Measurements from ENCODE around the gene RAPGEF2.
"Not testable (repeated sequence)": the region's sequence is repeated elsewhere in the genome, so short reads cannot be mapped to it uniquely, and the experiment has no call there.

Gene RAPGEF2, protein sequence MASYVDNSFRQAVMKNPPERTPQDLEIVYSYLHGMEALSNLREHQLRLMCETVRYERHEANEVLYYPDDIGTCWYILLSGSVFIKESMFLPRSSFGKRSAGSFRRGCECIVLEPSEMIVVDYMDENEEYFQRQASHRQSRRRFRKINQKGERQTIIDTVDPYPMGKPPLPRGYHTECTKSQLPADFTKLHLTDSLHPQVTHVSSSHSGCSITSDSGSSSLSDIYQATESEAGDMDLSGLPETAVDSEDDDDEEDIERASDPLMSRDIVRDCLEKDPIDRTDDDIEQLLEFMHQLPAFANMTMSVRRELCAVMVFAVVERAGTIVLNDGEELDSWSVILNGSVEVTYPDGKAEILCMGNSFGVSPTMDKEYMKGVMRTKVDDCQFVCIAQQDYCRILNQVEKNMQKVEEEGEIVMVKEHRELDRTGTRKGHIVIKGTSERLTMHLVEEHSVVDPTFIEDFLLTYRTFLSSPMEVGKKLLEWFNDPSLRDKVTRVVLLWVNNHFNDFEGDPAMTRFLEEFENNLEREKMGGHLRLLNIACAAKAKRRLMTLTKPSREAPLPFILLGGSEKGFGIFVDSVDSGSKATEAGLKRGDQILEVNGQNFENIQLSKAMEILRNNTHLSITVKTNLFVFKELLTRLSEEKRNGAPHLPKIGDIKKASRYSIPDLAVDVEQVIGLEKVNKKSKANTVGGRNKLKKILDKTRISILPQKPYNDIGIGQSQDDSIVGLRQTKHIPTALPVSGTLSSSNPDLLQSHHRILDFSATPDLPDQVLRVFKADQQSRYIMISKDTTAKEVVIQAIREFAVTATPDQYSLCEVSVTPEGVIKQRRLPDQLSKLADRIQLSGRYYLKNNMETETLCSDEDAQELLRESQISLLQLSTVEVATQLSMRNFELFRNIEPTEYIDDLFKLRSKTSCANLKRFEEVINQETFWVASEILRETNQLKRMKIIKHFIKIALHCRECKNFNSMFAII (N-terminal part only)

DNA sequence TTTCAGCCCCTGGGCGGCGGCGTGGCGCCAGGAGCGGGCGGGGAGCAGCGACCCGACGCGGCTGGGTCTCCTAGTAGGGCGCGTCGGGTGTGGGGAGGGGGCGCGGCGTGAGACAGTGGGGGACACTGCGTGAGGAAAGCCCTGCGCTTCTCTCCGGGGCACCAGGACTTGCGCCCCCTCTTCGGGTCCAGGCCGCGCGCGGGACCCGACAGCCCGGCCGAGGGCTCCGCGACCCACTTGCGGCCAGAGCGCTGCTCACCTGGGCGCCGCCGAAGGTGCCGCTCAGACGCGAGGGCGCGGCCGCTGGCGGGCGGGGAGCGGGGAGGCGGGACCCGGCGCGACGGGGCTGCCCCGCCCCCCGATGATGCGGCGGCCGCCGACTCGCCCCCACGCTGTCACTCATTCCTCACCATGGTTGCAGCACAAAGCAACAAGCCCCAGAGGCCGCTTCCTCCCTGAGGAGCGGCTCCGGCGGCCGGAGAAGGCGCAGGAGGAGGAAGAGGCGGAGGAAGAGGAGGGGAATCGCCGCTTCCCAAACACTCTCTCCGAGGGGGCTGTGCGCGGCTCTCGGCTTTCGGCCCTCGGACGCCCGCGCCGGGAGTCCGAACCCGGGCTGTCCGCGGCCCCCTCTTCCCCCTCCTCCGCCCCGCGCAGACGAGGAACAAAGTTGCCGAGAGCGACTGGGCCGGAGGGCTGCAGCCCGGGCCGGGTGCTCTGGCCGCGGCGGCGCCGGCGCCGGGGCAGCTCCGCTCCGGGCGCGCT lies at the start of gene RAPGEF2:
RAPGEF2 (plus strand) TSS at position 458 of the 762 bp plus-strand sequence. CDS start 1,084 bp downstream, outside the sequence.
- DNase-seq, result peak; percentile 55

DNA sequence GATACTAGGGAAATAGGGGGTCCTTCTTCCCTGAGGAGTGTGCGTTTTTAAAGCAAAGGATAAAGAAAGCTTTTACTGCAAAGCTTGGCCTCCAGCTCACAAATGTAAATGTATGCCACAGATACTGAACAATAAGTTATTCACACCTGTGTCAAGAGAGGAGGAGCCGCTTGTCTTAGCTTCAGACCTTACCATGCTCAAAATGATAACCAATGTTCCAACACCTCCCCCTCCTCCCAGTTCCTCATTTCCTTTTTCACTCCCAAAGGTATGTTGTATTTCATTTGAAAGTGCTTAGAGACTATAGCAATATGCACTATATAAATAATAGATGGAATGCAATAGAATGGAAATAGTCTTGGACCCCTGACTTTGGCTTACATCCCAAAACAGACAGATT lies 47.0 kb upstream of the RAPGEF2 start:
- no peak for DNase-seq

DNA sequence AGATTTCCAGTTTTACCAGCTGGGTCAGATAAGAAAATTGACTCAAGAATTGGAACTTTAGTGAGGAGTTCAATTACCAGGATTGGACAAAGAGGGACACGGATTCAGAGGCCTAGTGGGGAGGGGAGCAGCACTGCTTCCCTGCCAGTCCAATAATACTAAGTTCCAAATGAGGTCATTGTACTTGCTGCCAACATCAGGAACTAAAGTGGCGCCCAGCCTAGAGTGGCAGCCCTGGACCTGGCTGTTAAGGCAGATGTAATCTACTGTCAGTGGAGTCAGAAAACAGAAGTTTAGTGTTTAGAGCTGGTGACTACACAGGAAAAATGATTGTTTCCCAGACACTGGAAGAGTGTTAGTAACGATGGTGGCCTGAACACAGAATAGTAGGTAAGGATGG lies 42.7 kb upstream of the RAPGEF2 start:
- no peak for DNase-seq

DNA sequence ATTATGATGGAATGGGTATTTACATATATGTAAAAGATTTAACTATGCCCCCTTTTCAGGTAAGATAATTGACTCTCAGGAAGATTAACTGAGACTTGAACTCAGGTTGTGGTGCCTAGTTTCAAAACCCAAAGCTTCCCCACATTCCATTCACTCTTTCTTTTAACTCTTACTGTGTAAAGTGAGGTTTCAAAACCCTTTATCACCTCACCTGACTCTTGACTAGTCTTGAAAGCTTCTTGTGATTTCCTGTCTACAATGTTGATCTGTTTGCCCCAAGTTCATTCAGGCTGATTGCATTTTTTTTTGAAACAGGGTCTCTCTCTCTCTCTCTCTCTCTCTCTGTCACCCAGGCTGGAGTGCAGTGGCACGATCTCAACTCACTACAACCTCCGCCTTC lies 40.5 kb upstream of the RAPGEF2 start:
- no peak for DNase-seq

DNA sequence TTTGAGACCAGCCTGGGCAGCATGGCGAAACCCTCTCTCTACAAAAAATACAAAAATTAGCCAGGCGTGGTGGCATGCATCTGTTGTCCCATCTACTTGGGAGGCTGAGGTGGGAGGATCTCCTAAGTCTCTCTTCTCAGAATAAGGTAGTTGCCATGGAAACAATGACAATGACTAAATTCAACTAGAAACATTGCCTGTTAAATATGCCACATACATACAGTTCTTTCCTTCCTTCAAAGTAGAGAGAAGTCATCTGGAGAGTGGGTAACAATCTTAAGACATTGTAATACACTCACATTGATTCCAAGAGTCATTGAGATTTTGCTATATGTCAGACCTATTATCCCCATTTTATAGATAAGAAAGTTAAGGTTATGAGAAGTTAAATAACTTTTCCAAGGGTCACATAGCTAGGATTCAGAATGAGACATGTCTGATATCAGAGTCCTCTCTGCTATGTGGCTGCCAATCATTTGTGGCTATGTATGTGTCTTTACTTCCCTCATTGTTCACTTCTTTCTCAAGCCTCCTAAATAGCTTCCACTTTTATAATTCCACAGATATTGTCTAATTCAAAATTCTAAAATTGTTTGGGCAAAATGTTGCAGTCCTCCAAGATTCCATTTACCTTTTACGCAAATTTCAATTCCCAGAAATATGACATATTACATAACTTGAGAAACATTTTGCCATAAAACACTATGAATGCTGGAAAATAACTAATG lies 37.2 kb upstream of the RAPGEF2 start:
- DNase-seq, result no peak

DNA sequence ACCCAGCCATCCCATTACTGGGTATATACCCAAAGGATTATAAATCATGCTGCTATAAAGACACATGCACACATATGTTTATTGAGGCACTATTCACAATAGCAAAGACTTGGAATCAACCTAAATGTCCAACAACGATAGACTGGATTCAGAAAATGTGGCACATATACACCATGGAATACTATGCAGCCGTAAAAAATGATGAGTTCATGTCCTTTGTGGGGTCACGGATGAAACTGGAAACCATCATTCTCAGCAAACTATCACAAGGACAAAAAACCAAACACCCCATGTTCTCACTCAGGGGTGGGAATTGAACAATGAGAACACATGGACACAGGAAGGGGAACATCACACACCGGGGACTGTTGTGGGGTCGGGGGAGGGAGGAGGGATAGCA lies 34.7 kb upstream of the RAPGEF2 start:
- DNase-seq, result not testable (repeated sequence)

DNA sequence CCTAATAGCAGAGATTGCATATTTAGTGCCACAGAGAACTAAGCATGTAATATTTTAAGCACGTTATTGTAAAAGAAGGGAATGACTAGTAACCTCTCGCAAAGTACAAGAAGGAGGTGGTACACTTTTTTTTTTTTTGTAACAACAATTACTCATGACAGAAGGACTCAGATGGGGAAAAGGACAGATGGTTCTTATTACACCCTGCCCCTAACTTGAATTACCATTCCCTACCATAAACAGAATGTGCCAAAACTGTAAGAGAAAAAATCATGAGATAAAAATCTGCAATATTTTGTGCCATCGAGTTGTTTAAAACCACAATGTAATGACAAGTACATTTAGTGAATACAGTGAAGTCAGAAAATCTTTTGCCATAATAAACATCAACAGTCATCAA lies 33.0 kb upstream of the RAPGEF2 start:
- no peak for DNase-seq

DNA sequence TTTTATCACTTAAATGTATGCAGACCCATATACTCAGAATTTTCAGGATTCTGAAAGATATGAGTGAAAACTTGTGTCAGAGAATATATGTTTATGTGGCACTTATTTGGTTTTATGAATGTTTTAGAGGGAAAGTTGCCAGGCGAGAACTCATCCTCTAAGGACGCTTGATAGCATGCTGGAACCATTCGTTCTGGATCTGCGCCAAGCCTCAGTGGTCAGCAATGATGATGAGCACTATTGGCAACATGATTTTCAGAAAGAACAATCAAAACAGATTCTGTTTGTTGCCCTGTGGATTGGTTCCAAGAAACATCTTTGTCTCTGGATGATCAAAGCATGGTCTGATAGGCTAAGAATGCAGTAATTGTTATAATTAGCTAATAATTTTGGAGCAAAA lies 32.1 kb upstream of the RAPGEF2 start:
- DNase-seq, result no peak

DNA sequence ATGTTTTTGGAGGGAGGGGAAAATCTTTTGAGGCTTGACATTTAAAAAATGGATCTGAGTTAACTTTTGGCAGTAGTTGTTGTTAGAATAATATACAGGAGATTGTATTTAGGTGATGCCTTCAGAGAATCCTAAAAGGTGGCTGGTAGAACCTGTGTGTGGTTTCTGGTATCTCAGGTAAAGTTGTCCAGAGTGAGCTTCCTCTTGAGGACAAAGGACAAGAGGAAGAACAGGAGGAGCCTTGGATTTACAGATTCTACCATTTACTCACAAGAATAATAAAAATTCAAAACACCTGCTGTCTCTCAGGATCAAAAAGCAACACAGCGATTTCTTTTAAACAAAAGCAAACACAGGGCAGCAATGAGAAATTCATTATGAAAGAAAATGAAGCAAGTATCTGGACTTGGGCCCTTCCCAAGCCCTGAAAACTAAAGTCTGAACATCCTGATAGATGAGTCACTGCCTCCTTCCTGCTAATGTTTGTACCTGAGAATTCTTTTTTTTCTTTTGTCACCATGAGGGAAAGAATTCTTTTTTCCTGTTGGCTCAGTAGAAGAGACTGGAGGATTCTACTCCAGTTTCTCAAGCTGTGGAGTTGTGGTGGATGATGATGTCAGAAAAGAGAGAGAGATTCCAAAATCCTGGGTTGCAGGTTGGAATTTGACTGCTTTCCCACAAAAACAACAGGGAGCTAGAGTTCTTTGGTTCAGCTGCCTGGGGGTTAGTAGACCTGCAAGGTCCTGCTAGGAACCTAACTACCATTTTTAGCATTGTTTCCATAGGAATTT lies 31.5 kb upstream of the RAPGEF2 start:
- no peak for DNase-seq

DNA sequence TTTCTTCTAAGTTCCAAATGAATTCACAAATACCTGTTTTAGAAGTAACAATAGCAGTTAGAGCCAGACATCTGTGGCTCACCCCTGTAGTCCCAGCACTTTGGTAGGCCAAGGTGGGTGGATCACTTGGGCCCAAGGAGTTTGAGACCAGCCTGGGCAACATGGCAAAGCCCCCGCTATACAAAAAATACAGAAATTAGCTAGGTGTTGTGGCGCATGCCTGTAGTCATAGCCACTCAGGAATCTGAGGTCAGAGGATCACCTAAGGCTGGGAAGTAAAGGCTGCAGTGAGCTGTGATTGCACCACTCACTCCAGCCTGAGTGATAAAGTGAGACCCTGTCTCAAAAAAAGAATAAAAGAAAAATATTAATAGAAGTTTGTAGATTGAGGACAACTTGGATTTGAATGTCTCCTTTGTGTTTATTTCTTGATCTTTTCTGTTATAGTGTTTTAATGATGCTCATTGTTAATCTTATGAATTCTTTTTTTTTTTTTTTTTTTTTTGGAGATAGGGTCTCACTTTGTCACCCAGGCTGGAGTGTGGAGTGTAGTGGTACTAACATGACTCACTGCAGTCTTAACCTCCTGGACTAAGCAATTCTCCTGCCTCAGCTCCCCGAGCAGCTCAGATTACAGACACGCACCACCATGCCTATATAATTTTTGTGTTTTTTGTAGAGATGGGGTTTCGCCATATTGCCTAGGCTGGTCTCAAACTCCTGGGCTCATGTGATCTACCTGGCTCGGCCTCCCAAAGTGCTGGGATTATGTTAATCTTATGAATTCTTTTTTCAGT lies 30.7 kb upstream of the RAPGEF2 start:
- DNase-seq, result no peak

DNA sequence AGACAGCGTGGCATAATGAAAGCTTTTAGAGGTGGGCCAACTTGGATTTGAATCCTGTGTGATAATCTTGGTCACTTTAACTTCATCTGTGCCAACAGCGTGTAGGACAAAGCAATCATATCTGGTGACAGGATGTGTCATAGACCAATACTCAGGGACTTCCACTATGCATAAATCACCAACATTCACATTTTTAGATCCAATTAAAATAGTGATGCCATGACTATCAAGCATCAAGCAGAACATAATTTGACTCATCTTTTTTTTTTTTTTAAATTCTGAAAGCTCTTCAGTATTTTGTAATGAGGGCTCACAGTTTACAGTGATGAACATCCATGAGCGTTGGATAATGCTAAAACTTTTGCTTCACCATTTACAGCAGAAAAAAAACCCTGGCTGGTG lies 27.3 kb upstream of the RAPGEF2 start:
- DNase-seq, result no peak

DNA sequence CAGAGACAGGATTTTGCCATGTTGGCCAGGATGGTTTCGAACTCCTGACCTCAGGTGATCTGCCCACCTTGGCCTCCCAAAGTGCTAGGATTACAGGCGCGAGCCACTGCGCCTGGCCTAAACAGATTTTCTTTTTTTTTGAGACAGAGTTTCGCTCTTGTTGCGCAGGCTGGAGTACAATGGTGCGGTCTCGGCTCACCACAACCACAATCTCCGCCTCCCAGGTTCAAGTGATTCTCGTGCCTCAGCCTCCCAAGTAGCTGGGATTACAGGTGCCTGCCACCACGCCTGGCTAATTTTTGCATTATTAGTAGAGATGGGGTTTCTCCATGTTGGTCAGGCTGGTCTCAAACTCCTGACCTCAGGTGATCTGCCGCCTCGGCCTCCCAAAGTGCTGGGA lies 25.9 kb upstream of the RAPGEF2 start:
- not testable (repeated sequence) for DNase-seq

DNA sequence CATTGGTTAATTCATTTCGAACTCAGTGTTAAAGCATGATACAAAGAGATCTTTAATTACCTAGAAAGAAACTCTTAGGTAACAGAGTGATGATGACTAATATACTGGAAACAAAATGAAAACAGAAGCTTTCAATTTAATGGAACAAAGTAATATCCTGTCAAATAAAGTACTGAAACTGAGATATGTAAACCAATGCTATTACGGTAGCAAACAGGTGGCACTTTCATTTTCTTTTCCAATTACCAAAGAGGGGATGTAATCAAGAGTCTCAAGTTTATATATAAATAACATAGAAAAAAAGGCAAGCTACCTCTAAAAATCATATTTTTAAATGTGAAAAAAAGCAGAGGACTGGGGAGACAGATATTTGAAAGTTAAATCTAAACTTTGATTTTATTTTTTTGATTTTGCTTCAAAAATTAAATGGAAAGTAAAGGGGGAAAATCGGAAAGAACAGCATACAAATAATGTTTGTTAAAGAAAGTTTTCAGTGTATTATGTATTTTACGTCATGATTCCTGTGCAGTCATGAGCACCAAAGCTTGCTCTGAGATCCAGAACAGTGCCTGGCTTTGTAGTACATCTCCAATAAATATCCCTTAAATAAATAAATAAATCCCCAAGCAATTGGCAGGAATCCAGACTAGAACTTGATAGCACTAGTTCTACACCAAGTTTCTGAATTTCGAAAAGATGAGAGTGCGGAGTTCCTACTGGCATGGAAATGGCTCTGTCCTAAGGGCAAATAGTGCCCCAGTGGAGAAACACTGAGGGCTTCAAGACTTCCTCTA lies 25.0 kb upstream of the RAPGEF2 start:
- no peak for DNase-seq

DNA sequence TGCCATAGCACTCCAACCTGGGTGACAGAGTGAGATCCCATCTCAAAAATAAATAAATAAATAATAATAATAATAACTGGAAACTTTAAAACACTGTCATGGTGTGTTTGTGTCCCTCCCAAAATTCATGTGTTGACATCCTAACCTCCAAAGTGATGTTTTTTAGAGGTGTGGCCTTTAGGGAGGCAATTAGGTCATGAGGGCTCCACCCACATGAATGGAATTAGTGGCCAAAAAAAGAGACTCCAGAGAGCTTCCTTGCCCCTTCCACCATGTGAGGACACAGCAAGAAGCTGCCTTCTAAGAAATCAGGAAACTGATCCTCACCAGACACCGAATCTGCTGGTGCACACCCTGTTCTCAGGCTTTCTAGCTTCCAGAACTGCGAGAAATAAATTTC lies 23.8 kb upstream of the RAPGEF2 start:
- no peak for DNase-seq

DNA sequence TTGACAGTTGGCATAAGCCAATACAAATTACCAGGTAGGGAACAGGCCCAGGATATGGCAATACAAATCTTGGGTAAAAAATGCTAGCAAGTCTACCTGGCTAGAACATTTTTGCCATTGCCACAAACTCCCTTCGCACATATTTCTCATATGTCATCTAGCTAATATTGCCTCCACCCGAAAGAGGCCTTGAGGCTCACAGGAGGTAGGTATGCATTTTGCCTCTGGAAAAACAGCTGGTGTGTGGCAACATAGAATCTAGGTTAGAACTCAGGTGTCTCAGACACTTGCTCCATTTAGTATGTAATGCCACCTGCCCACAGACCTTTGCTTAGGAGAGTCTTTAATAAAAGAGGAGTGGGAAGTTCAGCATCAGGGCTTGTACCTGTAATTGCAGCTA lies 16.3 kb upstream of the RAPGEF2 start:
- no peak for DNase-seq

DNA sequence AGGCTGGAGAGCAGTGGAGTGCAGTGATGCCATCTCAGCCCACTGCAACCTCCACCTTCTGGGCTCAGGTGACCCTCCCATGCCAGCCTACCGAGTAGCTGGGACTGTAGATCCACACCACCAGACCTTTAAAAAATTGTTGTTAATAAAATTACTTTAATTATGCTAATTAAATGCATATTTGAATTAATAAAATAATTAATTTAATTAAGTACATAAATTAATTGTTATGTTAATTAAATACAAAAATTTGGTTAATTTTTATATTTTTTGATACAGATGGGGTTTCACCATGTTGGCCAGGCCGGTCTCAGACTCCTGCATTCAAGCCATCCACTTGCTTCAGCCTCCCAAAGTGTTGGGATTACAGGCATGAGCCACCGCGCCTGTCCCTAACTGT lies 12.6 kb upstream of the RAPGEF2 start:
- no peak for DNase-seq

DNA sequence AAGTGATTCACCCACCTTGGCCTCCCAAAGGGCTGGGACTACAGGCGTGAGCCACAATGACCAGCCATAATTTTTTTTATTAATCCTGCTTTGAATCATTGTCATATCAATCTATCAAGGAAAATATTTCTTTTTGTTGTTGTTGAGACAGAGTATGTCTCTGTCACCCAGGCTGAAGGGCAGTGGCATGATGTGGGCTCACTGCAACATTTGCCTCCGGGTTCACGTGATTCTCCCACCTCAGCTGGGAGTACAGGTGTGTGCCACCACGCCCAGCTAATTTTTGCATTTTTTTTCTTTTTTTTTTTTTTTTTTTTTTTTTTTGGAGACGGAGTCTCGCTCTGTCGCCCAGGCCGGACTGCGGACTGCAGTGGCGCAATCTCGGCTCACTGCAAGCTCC lies 8.7 kb upstream of the RAPGEF2 start:
- DNase-seq, result not testable (repeated sequence)

DNA sequence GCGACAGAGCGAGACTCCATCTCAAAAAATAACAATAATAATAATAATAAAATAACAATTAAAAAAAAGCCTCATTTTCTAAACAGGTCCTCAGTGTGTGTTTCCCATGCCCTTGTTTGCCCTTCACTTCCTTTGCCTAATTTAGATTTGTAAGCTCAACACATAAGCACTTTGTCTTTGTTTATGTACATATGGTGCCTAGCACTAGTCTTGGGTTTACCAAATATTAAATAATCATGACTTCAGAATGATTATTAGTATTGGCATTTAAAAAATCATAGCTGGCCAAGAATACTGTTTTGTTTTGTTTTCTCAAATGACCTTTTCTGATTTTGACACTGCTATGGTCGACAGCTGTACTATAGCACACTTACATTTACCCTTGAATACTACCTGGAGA lies 6.4 kb upstream of the RAPGEF2 start:
- DNase-seq, result no peak

DNA sequence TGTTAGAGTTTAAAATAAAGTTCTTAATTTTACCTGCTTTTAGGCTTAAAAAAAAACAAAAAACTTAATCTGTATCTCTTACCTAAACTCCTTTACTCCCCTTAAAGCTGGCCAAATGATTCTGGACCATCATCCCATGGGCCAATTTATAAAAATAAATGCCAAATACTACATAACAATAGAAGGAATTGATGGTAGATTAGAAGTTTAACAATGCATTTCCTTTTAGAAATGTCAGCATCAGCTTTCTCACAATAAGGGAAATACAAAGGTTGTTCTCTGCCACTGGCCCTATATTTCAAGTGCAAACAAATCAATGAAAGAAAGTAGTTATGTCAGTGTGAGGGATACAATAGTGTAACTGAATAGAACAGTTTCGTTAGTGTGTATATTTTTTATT lies 5.7 kb upstream of the RAPGEF2 start:
- no peak for DNase-seq

DNA sequence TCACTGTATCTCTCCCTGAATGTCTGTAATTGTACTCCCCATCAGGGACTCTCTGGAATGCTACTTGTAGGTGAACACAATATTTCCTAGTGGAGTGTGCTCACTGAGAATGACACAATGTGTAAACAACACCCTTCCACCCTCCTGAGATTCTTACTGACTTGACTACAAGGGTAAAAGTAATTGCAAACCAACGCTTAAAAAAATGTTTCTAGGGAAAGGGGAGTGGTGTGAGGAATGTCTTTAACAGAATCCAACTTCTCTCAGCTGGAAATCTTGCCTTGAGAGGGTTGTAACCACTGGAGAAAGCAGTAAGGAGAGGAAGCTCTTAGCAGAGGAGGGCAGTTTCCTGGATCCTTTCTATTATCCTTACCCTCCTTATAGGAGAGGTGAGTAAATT lies 5.1 kb upstream of the RAPGEF2 start:
- DNase-seq, result no peak

Measured in DMS79 treated with DMSO at 0.1 percent for 48 hours (cell line).